Measurements from ENCODE around the gene TUBG2.

DNA sequence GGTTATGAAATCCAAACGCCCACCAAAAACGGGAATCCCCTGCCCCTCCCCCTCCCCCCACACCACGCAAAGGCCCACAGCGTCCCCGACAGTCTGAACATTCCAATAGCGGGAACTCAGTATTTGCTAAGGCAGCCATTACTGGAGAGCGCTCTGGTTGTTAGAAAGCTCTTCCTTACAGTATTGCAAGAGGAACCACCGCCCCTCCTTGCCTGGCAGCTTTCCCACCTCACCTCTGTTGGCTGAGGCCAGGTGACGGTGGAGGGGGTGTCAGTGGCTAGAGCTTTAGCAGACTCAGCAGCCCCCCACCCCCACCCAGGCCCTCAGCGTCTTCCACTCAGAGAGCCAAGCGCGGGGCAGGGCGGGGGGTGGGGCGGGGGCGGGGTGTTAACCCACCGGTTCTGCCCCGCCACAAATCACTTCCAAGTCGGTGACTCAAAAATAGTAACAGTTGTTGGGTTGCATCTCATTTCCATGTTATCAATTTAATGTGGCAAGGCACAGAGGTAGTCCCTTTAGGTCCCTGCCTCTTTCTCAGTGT is 19.9 kb downstream of the TUBG2 start:
- no peak for TF ChIP-seq POLR2A (IDR thresholded peaks at IDR 0.05)
- TF ChIP-seq, protein P1, sequence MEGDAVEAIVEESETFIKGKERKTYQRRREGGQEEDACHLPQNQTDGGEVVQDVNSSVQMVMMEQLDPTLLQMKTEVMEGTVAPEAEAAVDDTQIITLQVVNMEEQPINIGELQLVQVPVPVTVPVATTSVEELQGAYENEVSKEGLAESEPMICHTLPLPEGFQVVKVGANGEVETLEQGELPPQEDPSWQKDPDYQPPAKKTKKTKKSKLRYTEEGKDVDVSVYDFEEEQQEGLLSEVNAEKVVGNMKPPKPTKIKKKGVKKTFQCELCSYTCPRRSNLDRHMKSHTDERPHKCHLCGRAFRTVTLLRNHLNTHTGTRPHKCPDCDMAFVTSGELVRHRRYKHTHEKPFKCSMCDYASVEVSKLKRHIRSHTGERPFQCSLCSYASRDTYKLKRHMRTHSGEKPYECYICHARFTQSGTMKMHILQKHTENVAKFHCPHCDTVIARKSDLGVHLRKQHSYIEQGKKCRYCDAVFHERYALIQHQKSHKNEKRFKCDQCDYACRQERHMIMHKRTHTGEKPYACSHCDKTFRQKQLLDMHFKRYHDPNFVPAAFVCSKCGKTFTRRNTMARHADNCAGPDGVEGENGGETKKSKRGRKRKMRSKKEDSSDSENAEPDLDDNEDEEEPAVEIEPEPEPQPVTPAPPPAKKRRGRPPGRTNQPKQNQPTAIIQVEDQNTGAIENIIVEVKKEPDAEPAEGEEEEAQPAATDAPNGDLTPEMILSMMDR (IDR thresholded peaks at IDR 0.05 in 8 of 11, conservative IDR thresholded peaks at IDR 0.05 in 3 of 11): no peak
